Activated naive CD8-positive, alpha-beta T cell treated with anti-CD3 and anti-CD28 coated beads, Interleukin-2, amount 50 U/mL, for 24 hours (primary cell): ENCODE data around the gene RHOB.

Experiments
- ATAC-seq: fragments of 150-1000 bp; cut with Tn5 transposase; one replicate; pipeline ENCODE4 v1.10.0; 2021
- DNase-seq: peaks from one replicate; pipeline ENCODE4 v3.0.0; 2021
- H3K27ac Mint-ChIP-seq: one replicate; pipeline ENCODE4 v1.8.0; 2021; ENCODE audit warnings: mild to moderate bottlenecking, mixed read lengths
- H3K27me3 Mint-ChIP-seq: one replicate; pipeline ENCODE4 v1.8.0; 2021; ENCODE audit warnings: mixed read lengths
- H3K36me3 Mint-ChIP-seq: one replicate; pipeline ENCODE4 v1.8.0; 2021; ENCODE audit warnings: low read depth, mixed read lengths
- H3K4me1 Mint-ChIP-seq: one replicate; pipeline ENCODE4 v1.8.0; 2021; ENCODE audit warnings: mixed read lengths
- H3K4me3 Mint-ChIP-seq: one replicate; pipeline ENCODE4 v1.8.0; 2021; ENCODE audit warnings: mild to moderate bottlenecking, moderate library complexity, mixed read lengths
- H3K9me3 Mint-ChIP-seq: one replicate; pipeline ENCODE4 v1.8.0; 2021; ENCODE audit warnings: mixed read lengths

Gene RHOB

DNA sequence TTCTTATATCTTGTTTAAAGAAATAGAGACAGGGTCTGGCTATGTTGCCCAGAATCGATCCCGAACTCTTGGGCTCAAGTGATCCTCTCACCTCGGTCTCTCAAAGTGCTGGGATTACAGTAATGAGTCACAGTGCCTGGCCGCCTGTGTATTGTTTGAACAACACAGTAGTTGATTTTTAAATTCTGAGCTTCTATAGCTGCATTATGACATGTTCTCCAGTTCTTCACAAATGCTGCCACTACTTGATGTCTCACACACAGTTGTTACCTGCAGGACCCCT lies 7.7 kb upstream of the RHOB start:
- H3K4me3 Mint-ChIP-seq, result no peak overlapping the region
- no peak for ATAC-seq
- H3K27ac Mint-ChIP-seq, result no peak overlapping the region

DNA sequence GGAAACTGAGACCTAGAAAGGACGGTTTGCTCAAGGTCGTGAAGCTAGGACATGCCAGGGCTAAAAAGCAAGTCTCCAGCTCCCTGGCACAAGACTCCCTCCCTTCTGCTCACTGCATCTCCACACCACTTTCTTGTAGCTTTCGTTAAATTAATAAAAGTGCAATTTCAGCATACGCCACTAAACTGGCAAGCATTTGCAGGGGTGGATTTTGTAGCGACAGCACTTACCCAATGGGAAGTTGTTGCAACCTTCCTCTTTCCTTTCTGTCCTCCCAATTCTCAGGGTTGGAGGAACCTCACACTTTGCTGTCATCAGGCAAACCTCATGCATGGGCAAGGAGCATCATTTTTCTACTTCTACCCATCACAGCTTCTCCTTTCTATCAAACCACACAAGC lies 7.4 kb upstream of the RHOB start:
- Mint-ChIP-seq H3K27me3 (peaks cover 19% of the 10 kb centered on the region), H3K9me3 (no peaks in the 10 kb centered on the region), H3K4me3 (no peak overlapping the region), H3K36me3 (no peaks in the 10 kb centered on the region), H3K27ac (no peak overlapping the region), H3K4me1 (peaks cover 2% of the 10 kb centered on the region)
- DNase-seq (no peak), ATAC-seq (no peak)

More for the DNA sequence above, 7.7 kb upstream of the RHOB start:
- Mint-ChIP-seq H3K27me3 (peaks cover 18% of the 10 kb centered on the region), H3K36me3 (no peaks in the 10 kb centered on the region), H3K9me3 (no peaks in the 10 kb centered on the region), H3K4me1 (peaks cover 2% of the 10 kb centered on the region)
- DNase-seq, result no peak

DNA sequence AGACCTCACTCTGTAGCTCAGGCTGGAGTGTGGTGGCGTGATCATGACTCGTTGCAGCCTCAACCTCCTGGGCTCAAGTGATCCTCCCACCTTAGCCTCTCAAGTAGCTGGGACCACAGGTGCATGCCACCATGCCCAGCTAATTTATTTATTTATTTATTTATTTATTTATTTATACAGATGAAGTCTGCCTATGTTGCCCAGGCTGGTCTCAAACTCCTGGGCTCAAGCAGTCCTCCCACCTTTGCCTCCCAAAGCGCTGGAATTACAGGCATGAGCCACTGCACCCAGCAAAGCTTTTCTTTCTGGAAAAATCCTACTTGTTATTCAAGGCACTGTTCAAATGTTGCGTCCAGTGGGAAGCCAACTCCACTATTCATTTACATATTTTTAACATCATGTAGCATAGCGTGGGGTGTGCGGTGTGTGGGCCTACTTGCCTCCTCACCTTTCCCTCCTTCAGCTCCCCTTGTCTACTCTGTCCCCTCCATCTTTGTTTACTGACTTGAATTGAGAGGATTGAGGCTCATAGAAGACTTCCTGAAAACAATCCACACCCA lies 6.8 kb upstream of the RHOB start:
- Mint-ChIP-seq H3K27me3 (peaks cover 24% of the 10 kb centered on the region), H3K4me3 (no peak overlapping the region), H3K27ac (no peak overlapping the region), H3K4me1 (peaks cover 2% of the 10 kb centered on the region), H3K36me3 (no peaks in the 10 kb centered on the region), H3K9me3 (no peaks in the 10 kb centered on the region)
- DNase-seq (no peak), ATAC-seq (no peak)

DNA sequence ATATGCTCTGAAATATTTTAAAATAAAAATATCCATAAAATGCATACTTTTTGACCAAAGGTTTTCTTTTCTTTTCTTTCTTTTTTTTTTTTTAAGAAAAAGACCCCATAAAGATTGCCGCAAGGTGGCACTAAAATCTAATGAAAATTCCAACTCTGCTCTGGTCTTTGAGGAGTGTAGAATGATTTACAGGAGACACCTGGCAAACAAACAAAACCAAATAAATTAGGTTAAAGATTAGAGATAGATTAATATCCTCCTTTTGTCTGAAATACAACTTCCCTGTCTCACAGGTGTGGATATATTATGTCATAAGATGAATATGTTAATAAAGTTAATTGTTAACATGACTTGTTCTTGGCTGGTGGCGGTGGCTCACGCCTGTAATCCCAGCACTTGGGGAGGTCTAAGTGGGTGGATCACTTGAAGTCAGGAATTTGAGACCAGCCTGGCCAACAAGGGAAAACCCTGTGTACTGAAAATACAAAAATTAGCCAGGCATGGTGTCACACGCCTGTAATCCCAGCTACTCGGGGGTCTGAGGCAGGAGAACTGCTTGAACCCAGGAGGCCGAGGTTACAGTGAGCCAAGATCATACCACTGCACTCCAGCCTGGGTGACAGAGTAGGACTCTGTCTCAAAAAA lies 3.5 kb upstream of the RHOB start:
- H3K27ac Mint-ChIP-seq, result no peak overlapping the region
- no peak overlapping the region for H3K4me3 Mint-ChIP-seq
- H3K36me3 Mint-ChIP-seq, result no peaks in the 10 kb centered on the region
- ATAC-seq (no peak), DNase-seq (no peak)
- peaks cover 10% of the 10 kb centered on the region for H3K4me1 Mint-ChIP-seq
- H3K27me3 Mint-ChIP-seq, result peaks cover 26% of the 10 kb centered on the region
- no peaks in the 10 kb centered on the region for H3K9me3 Mint-ChIP-seq

DNA sequence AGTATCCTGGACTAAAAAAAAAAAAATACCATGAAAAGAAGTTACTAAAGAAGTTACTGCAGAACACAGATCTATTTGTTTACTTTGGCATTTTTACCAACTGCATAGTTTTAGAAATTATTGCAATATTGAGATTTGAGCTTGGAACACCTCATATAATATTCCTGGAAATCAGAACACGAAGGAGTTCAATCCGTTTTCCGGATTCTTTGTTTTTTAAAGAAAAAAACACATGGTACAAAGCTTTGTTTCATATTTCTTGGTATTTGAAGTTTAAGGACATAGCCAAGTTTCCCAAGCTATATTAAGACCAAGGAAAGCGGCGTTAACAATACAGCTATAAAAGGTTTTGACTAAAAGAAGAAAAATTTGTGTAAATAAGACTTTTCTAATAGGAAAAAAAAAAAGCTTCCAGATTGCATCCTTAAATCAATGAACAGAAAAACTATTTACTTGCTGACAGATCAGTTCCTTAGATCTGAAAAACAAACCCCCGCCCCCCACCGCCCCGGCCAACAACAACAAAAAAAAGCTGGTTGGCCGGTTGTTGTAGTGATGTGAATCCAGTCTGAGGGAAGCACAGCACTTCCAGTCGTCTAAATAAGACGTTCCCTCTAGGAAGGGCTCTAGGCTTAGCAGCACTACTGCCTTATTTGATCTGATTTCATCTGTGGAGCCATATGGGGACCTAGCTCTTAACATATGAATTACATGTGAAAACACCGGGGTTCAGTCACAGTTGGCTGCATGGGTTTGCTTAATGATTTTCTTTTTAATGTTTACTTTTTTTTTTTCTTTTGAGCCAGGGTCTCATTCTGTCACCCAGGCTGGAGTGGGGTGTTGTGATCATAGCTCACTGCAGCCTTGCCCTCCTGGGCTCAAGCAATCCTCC lies 2.5 kb upstream of the RHOB start:
- Mint-ChIP-seq H3K27me3 (peaks cover 25% of the 10 kb centered on the region), H3K4me3 (no peak overlapping the region)

DNA sequence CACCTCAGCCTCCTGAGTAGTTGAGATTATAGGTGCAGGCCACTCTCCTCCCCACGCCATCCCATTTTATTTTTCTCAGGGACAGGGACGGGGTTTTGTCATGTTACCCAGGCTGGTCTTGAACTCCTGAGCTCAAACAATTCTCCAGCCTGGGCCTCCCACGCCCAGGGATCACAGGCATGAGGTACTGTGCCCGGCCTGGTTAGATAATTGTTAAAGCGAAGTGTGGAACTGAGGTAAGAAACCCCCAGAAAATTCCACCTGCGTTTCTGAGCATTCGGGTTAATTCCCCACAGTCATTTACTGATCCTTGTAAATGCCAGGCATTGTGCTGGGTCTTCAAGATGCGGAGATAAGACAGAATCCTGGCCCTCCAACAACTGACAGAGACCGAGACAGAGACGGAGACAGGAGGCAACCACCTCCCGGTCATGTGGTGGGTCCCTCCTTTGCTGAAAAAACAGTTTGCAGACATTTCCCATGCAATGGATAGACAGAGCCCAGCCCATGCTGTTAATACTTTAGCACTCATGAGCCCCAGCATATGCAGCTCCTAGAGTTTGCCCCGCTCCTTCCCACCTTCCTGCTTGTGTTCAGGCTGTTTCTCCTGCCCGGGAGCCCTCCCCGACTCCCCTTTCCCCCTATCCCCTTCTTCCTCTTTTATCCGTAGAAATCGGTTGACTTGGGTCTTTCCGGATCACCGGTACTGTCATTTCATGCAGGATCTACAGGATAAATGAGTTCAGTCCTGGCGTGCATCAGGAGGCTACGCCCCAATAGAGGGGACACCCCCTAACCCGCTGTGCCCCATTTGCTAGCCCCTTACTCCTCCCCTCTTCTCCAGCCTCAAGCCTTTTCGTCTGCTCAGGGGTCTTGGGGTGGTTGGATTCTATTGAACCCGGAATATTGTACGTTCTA lies 1.6 kb upstream of the RHOB start:
- Mint-ChIP-seq H3K4me1 (peaks cover 16% of the 10 kb centered on the region), H3K4me3 (no peak overlapping the region), H3K27me3 (peaks cover 25% of the 10 kb centered on the region), H3K9me3 (no peaks in the 10 kb centered on the region), H3K36me3 (peaks cover 3% of the 10 kb centered on the region), H3K27ac (no peak overlapping the region)
- no peak for DNase-seq
- ATAC-seq, result no peak

More for the DNA sequence above, 2.5 kb upstream of the RHOB start:
- ATAC-seq (no peak), DNase-seq (no peak)
- peaks cover 15% of the 10 kb centered on the region for H3K4me1 Mint-ChIP-seq
- H3K9me3 Mint-ChIP-seq, result no peaks in the 10 kb centered on the region
- H3K36me3 Mint-ChIP-seq, result peaks cover 3% of the 10 kb centered on the region
- no peak overlapping the region for H3K27ac Mint-ChIP-seq

DNA sequence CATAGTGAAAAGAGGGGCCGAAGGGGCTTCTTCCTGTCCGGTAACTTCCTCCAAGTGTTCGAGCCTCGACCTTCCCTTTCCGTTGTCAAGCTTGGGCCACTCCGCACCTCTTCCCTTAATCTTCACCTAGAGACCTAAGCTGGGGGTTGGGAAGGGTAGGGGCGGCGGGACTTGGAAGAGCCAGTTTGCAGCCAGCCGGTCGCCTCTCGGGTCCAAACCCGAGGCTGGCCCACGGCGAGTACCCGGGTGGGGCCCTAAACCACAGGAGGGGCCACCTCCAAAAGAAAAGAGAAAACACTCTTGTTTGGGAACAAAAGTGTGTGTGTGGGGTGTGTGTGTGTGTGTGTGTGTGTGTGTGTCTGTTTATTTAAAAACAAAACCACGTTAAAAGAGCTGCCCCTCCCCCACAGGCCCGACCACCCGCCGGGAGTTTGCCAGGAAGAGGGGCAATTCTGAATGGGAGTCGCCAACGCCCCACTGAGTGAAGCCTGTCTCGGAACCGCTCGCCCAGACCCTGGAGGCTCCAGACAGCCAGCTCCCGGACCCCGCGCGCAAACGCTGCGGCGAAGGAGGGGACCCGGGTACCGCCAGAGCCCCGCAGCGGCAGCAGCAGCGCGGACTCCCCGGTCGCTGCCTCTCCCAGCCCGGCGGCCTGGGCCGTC lies 488 bp upstream of the RHOB start:
- H3K9me3 Mint-ChIP-seq, result no peaks in the 10 kb centered on the region
- H3K4me3 Mint-ChIP-seq, result peak overlapping the region; percentile 71
- DNase-seq (no peak), ATAC-seq (no peak)
- H3K27me3 Mint-ChIP-seq, result peaks cover 25% of the 10 kb centered on the region
- H3K4me1 Mint-ChIP-seq, result peaks cover 16% of the 10 kb centered on the region
- H3K36me3 Mint-ChIP-seq, result peaks cover 3% of the 10 kb centered on the region
- no peak overlapping the region for H3K27ac Mint-ChIP-seq

DNA sequence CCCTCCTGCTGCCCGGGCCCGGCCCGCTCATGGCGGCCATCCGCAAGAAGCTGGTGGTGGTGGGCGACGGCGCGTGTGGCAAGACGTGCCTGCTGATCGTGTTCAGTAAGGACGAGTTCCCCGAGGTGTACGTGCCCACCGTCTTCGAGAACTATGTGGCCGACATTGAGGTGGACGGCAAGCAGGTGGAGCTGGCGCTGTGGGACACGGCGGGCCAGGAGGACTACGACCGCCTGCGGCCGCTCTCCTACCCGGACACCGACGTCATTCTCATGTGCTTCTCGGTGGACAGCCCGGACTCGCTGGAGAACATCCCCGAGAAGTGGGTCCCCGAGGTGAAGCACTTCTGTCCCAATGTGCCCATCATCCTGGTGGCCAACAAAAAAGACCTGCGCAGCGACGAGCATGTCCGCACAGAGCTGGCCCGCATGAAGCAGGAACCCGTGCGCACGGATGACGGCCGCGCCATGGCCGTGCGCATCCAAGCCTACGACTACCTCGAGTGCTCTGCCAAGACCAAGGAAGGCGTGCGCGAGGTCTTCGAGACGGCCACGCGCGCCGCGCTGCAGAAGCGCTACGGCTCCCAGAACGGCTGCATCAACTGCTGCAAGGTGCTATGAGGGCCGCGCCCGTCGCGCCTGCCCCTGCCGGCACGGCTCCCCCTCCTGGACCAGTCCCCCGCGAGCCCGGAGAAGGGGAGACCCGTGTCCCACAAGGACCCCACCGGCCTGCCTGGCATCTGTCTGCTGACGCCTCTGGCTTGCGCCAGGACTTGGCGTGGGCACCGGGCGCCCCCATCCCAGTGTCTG lies 767 bp downstream of the RHOB start:
- no peak for ATAC-seq
- peaks cover 3% of the 10 kb centered on the region for H3K36me3 Mint-ChIP-seq
- H3K27me3 Mint-ChIP-seq, result peaks cover 25% of the 10 kb centered on the region
- H3K4me1 Mint-ChIP-seq, result peaks cover 16% of the 10 kb centered on the region
- H3K4me3 Mint-ChIP-seq, result peak overlapping the region; percentile 83
- peak; percentile 36 for DNase-seq
- H3K27ac Mint-ChIP-seq, result peak overlapping the region; percentile 64
- H3K9me3 Mint-ChIP-seq, result no peaks in the 10 kb centered on the region

DNA sequence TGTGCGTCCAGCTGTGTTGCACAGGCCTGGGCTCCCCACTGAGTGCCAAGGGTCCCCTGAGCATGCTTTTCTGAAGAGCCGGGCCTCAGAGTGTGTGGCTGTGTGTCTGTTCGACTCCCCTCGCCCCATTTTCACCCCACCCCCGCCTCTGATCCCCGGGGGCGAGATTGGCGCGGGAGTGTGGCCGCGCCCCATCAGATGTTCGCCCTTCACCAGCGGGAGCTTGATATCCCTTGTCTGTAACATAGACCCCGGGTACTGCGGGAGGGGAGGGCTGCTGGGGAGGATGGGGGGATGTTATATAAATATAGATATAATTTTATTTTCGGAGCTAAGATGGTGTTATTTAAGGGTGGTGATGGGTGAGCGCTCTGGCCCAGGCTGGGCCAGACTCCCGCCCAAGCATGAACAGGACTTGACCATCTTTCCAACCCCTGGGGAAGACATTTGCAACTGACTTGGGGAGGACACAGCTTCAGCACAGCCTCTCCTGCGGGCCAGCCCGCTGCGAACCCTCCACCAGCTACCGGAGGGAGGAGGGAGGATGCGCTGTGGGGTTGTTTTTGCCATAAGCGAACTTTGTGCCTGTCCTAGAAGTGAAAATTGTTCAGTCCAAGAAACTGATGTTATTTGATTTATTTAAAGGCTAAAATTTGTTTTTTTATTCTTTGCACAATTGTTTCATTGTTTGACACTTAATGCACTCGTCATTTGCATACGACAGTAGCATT lies 1.5 kb downstream of the RHOB start:
- DNase-seq (no peak), ATAC-seq (no peak)
- peak overlapping the region; percentile 83 for H3K4me3 Mint-ChIP-seq
- H3K27ac Mint-ChIP-seq, result no peak overlapping the region
- H3K36me3 Mint-ChIP-seq, result peaks cover 3% of the 10 kb centered on the region
- H3K9me3 Mint-ChIP-seq, result no peaks in the 10 kb centered on the region
- H3K4me1 Mint-ChIP-seq, result peaks cover 16% of the 10 kb centered on the region
- peaks cover 26% of the 10 kb centered on the region for H3K27me3 Mint-ChIP-seq

DNA sequence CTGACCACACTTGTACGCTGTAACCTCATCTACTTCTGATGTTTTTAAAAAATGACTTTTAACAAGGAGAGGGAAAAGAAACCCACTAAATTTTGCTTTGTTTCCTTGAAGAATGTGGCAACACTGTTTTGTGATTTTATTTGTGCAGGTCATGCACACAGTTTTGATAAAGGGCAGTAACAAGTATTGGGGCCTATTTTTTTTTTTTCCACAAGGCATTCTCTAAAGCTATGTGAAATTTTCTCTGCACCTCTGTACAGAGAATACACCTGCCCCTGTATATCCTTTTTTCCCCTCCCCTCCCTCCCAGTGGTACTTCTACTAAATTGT lies 2.1 kb downstream of the RHOB start:
- no peak for ATAC-seq
- Mint-ChIP-seq H3K27me3 (peaks cover 28% of the 10 kb centered on the region), H3K36me3 (peaks cover 3% of the 10 kb centered on the region), H3K4me3 (peak overlapping the region; percentile 59), H3K9me3 (no peaks in the 10 kb centered on the region), H3K27ac (no peak overlapping the region), H3K4me1 (peaks cover 16% of the 10 kb centered on the region)
- DNase-seq, result no peak

DNA sequence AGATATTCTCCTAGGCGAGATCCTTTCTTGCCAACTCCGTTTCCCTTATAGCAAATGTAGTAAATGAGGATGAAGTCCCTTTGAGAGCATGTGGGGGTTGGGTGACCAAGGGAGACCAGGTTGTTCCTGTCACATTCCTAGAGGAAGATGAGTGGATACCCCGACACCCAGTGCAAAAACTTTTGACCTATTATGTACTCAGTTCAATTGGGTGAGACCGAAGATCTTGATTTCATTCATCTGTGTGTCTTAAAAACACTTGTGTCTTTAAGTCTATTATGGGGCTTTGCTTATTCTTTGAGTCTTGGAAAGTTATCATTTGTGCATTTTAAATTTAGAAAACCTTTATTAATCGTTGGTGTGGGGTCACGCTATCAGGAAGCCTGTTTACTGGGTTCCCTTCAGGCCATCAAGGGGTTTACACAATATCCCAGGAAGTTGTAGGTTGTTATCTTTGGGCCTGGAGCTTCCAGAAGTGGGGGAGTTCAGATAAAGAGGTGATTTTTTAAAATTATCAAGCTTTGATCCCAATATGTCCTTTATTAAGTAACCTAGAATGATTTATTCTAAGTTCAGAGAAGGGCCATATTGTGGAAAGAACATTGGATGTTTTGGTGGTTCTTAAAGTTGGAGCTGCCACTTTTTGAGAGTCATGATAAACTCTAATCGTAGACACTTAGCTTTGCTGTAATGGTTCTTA lies 2.8 kb downstream of the RHOB start:
- Mint-ChIP-seq H3K4me1 (peaks cover 16% of the 10 kb centered on the region), H3K36me3 (peaks cover 3% of the 10 kb centered on the region), H3K27me3 (peaks cover 26% of the 10 kb centered on the region), H3K27ac (no peak overlapping the region), H3K9me3 (no peaks in the 10 kb centered on the region), H3K4me3 (peak overlapping the region; percentile 56)
- no peak for DNase-seq
- no peak for ATAC-seq

DNA sequence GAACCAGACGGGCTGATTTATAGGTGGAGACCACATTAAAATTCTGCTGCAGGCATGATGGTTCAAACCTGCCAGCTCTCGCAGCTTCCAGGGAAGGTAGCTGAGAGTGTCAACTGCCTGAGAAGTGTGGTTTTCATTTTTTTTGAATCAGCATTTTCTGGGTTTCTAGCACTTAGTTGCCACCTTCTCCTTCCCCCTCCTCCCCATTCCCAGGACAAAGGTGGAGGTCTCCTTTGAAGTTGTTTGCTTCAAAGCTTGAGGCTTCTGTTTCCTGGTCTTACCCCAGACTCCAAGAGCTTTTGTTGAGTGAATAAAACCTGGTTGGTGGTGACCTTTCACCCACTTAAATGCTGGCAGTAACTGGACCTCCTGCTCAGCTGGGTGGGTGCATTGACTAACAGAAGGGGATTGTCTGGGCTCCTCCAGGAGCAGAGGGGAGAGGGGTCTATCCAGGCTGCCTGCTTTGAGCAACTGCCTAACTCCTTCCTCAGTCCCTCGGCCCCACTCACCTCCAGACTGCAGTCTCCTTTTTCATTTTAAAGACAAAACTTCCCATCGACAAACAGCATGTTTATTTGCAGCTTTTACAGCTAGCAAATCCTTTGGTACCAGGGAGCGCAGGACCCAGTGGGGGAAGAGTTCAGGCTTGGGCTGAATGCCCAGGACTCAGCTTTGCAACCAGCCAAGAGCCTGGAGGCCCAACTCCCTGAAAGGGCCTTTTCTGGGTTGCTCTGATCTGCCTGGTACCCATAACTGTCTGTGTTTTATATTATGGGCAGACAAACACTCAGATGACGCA lies 3.5 kb downstream of the RHOB start:
- no peak for DNase-seq
- Mint-ChIP-seq H3K4me3 (no peak overlapping the region), H3K36me3 (peaks cover 3% of the 10 kb centered on the region), H3K9me3 (no peaks in the 10 kb centered on the region), H3K4me1 (peaks cover 16% of the 10 kb centered on the region), H3K27me3 (peaks cover 25% of the 10 kb centered on the region), H3K27ac (no peak overlapping the region)
- ATAC-seq, result no peak
